K562 (cell line): ENCODE results near the gene MYL3. TPM values are rescaled to one million over a fixed set of nuclear protein-coding genes. Genes with fewer than 3 reads are reported as not detected.

Experiments
- ARID1B ChIP-seq: fragments of 450-650 bp; IDR thresholded peaks from 2 replicates; pipeline ENCODE4 v1.6.1; 2016; ENCODE audit warnings: antibody characterized with exemption, mild to moderate bottlenecking, inconsistent platforms
- ARNT ChIP-seq, 2 experiments: fragments of 450-650 bp; IDR thresholded peaks; 2 replicates each; pipeline ENCODE4 v1.6.1; 2016; ENCODE audit warnings: mild to moderate bottlenecking in 1 of 2
- ELF1 ChIP-seq: fragments of 200-800 bp; sonication (Bioruptor generic); IDR thresholded peaks from 2 replicates; pipeline ENCODE4 v1.6.1; 2016; ENCODE audit warnings: missing genetic modification characterization, missing compliant biosample characterization
- GTF2F1 ChIP-seq: IDR thresholded peaks from 2 replicates; pipeline ENCODE4 v1.6.1; 2011; ENCODE audit warnings: low read depth, low read length, improper control_type of control experiment
- HMG20A ChIP-seq: fragments of 450-650 bp; formaldehyde crosslinking; conservative IDR thresholded peaks from 2 replicates; pipeline ENCODE4 v1.4.0; 2020; ENCODE audit warnings: mild to moderate bottlenecking, mixed read lengths
- HMGN3 ChIP-seq: IDR thresholded peaks from 2 replicates; pipeline ENCODE4 v1.6.1; 2011; ENCODE audit warnings: borderline replicate concordance, low read depth, mild to moderate bottlenecking, mixed read lengths, low read length; ENCODE audit not compliant: insufficient read length; ENCODE audit errors: extremely low read depth
- JUNB ChIP-seq: fragments of 450-650 bp; formaldehyde crosslinking; conservative IDR thresholded peaks from 2 replicates; pipeline ENCODE4 v1.4.0; 2020; ENCODE audit warnings: mild to moderate bottlenecking
- MCM5 ChIP-seq: fragments of 450-650 bp; IDR thresholded peaks from 2 replicates; pipeline ENCODE4 v1.6.1; 2016; ENCODE audit warnings: low read depth
- NR2F6 ChIP-seq: fragments of 450-650 bp; formaldehyde crosslinking; IDR thresholded peaks from 2 replicates; pipeline ENCODE4 v1.4.0; 2020; ENCODE audit warnings: mild to moderate bottlenecking
- POLR3G ChIP-seq: IDR thresholded peaks from 2 replicates; pipeline ENCODE4 v1.6.1; 2011; ENCODE audit not compliant: insufficient read length, insufficient replicate concordance; ENCODE audit errors: extremely low read depth
- SIN3A ChIP-seq, 2 experiments: fragments of 150-350 bp in 1 of 2; IDR thresholded peaks; 2 replicates each; pipeline ENCODE4 v1.6.1; 2011 to 2016; ENCODE audit warnings: borderline replicate concordance in 2 of 2, low read depth in 2 of 2, low read length in 2 of 2, mild to moderate bottlenecking in 2 of 2, moderate library complexity in 2 of 2; ENCODE audit not compliant: control insufficient read depth in 1 of 2
- SMARCE1 ChIP-seq: fragments of 450-650 bp; IDR thresholded peaks from 2 replicates; pipeline ENCODE4 v1.7.1; 2016; ENCODE audit warnings: mild to moderate bottlenecking
- SOX6 ChIP-seq: fragments of 450-650 bp; IDR thresholded peaks from 2 replicates; pipeline ENCODE4 v1.6.1; 2014; ENCODE audit warnings: mild to moderate bottlenecking
- TEAD1 ChIP-seq, 2 experiments: fragments of 450-650 bp in 1 of 2; sonication (generic) in 1 of 2; formaldehyde crosslinking; IDR thresholded peaks; 2 replicates each; pipeline versions ENCODE4 v1.4.0 to v1.8.0; 2020 to 2022; ENCODE audit warnings: mild to moderate bottlenecking in 2 of 2, missing genetic modification reagents in 1 of 2
- ZBTB9 ChIP-seq: fragments of 450-650 bp; formaldehyde crosslinking; IDR thresholded peaks from 2 replicates; pipeline ENCODE4 v1.4.0; 2020; ENCODE audit warnings: mild to moderate bottlenecking, moderate library complexity
- ZC3H4 ChIP-seq: sonication (generic); formaldehyde crosslinking; IDR thresholded peaks from 2 replicates; pipeline ENCODE4 v1.9.0; 2021; ENCODE audit warnings: missing genetic modification reagents, borderline replicate concordance
- ZFPM2 ChIP-seq: fragments of 250-450 bp; sonication (Bioruptor Pico); IDR thresholded peaks from 2 replicates; pipeline ENCODE4 v1.5.1; 2022; ENCODE audit warnings: mild to moderate bottlenecking
- ZNF436 ChIP-seq: fragments of 250-450, 450-650 bp; sonication (Bioruptor Pico); formaldehyde crosslinking; IDR thresholded peaks from 2 replicates; pipeline ENCODE4 v1.7.0; 2020; ENCODE audit warnings: mild to moderate bottlenecking
- polyA plus RNA-seq, 8 experiments: library from polyadenylated mRNA; depleted of rRNA in 4 of 8; stranded (reverse) in 5 of 8; unstranded in 3 of 8; fragments of >200 nt; fragmentation: Nextera tagmentation in 2 of 8; fragmentation: Illumina TruSeq in 1 of 8; extraction: Ambion mirVana in 2 of 8; extraction: Trizol in 1 of 8; gene quantifications; 2 replicates each; pipeline versions ENCODE4 v1.2.1 to v1.2.3, GENCODE V29; 2011 to 2014; ENCODE audit warnings: inconsistent platforms in 1 of 8, missing spikeins in 1 of 8
- total RNA-seq, 7 experiments: library from RNA; depleted of rRNA in 6 of 7; stranded (reverse); fragments of >200 nt in 6 of 7; fragmentation: Illumina TruSeq in 2 of 7; extraction: Trizol in 2 of 7; gene quantifications; 2 replicates each; pipeline versions ENCODE4 v1.2.1 to v1.2.3, GENCODE V29; 2011 to 2021; ENCODE audit warnings: low replicate concordance in 1 of 7
- TF ChIP-seq, protein P1 (sequence below): fragments of 250-450 bp; sonication (Bioruptor Pico); IDR thresholded peaks from 2 replicates; pipeline ENCODE4 v1.5.0; 2021

Gene MYL3
- total and polyA plus RNA-seq, 9 of the 15 experiments (the other 6 are each of a cell fraction or from before 2014, with no cell fraction given): 0.14 to 0.45 TPM; not detected in 7

DNA sequence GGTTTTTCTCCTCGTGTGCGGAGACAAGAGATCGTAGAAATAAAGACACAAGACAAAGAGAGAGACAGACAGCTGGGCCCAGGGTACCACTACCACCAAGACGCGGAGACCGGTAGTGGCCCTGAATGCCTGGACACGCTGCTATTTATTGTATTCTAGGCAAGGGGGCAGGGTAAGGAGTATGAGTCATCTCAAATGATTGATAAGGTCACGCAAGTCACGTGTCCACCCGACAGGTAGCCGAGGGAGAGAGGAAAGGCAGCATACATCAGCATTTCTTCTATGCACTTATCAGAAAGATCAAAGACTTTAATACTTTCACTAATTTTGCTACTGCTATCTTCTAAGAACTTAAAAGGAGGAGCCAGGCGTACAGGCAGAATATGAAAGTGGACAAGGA is 28.2 kb downstream of the MYL3 start (continued):
- TF ChIP-seq SOX6: no peak
- no peak for TF ChIP-seq MCM5
- no peak for TF ChIP-seq ELF1 (tag)
- no peak for TF ChIP-seq ZC3H4
- no peak for TF ChIP-seq GTF2F1
- TF ChIP-seq TEAD1 (CRISPR knock-in tag; IDR thresholded peaks at IDR 0.05): no peak
- no peak for TF ChIP-seq NR2F6 (CRISPR knock-in tag)
- no peak for TF ChIP-seq SIN3A (IDR thresholded peaks at IDR 0.05; ENCODE audit: borderline replicate concordance in 2 of 2, control insufficient read depth in 1 of 2, low read depth in 2 of 2, low read length in 2 of 2)
- TF ChIP-seq HMG20A (CRISPR knock-in tag): no peak
- no peak for TF ChIP-seq POLR3G
- TF ChIP-seq ARID1B: no peak
- no peak for TF ChIP-seq ZNF436
- TF ChIP-seq JUNB (CRISPR knock-in tag): peak; percentile 54; the same call in 1 of the 2 replicates
- TF ChIP-seq SMARCE1: no peak
- TF ChIP-seq, protein P1, sequence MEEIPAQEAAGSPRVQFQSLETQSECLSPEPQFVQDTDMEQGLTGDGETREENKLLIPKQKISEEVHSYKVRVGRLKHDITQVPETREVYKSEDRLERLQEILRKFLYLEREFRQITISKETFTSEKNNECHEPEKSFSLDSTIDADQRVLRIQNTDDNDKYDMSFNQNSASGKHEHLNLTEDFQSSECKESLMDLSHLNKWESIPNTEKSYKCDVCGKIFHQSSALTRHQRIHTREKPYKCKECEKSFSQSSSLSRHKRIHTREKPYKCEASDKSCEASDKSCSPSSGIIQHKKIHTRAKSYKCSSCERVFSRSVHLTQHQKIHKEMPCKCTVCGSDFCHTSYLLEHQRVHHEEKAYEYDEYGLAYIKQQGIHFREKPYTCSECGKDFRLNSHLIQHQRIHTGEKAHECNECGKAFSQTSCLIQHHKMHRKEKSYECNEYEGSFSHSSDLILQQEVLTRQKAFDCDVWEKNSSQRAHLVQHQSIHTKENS (CRISPR knock-in tag): no peak
- TF ChIP-seq ARNT (IDR thresholded peaks at IDR 0.05): no peak
- no peak for TF ChIP-seq ZFPM2 (CRISPR knock-in tag)
- no peak for TF ChIP-seq HMGN3
- no peak for TF ChIP-seq ZBTB9 (CRISPR knock-in tag)
